KOPT-K1 (cell line): ENCODE results near the gene RAP1GAP2.
"Not testable (repeated sequence)": the region's sequence is repeated elsewhere in the genome, so short reads cannot be mapped to it uniquely, and the experiment has no call there.

Source experiments
- H3K27ac ChIP-seq: fragments of 200-600 bp; sonication (generic); 2 replicates; pipeline ENCODE4 v1.5.1; 2016; ENCODE audit warnings: antibody characterized with exemption, mild to moderate bottlenecking, low read depth, low read length; ENCODE audit not compliant: poor library complexity, severe bottlenecking
- H3K36me3 ChIP-seq: fragments of 200-600 bp; sonication (generic); 2 replicates; pipeline ENCODE4 v1.5.1; 2017; ENCODE audit warnings: antibody characterized with exemption, mild to moderate bottlenecking, low read length, moderate library complexity; ENCODE audit not compliant: insufficient read depth
- H3K9me3 ChIP-seq: fragments of 200-600 bp; sonication (generic); 2 replicates; pipeline ENCODE4 v1.5.1; 2017; ENCODE audit warnings: antibody characterized with exemption, low read length, mild to moderate bottlenecking; ENCODE audit not compliant: insufficient read depth, poor library complexity, severe bottlenecking

RAP1GAP2 gene

GRCh38 chr17:2972749-2973148, 176.5 kb downstream of the RAP1GAP2 start:
- no peaks in the 10 kb centered on the region for H3K9me3 ChIP-seq
- H3K36me3 ChIP-seq, result no peaks in the 10 kb centered on the region
- H3K27ac ChIP-seq, result no peak overlapping the region

GRCh38 chr17:2974347-2974746, 178.1 kb downstream of the RAP1GAP2 start:
- Histone ChIP-seq H3K27ac (no peak overlapping the region), H3K36me3 (no peaks in the 10 kb centered on the region), H3K9me3 (no peaks in the 10 kb centered on the region)

- Histone ChIP-seq H3K27ac (no peak overlapping the region), H3K9me3 (no peaks in the 10 kb centered on the region), H3K36me3 (no peaks in the 10 kb centered on the region)
Observed at GRCh38 chr17:2975469-2975958, 179.3 kb downstream of the RAP1GAP2 start.

- no peaks in the 10 kb centered on the region for H3K36me3 ChIP-seq
- H3K27ac ChIP-seq, result no peak overlapping the region
- H3K9me3 ChIP-seq, result no peaks in the 10 kb centered on the region
Observed at GRCh38 chr17:2977157-2977556, 180.9 kb downstream of the RAP1GAP2 start.

GRCh38 chr17:2978116-2978515, 181.9 kb downstream of the RAP1GAP2 start:
- Histone ChIP-seq H3K27ac (no peak overlapping the region), H3K9me3 (no peaks in the 10 kb centered on the region), H3K36me3 (no peaks in the 10 kb centered on the region)

GRCh38 chr17:2978991-2979390, 182.8 kb downstream of the RAP1GAP2 start:
- H3K9me3 ChIP-seq, result no peaks in the 10 kb centered on the region
- H3K27ac ChIP-seq, result no peak overlapping the region
- no peaks in the 10 kb centered on the region for H3K36me3 ChIP-seq

- Histone ChIP-seq H3K9me3 (no peaks in the 10 kb centered on the region), H3K27ac (no peak overlapping the region), H3K36me3 (no peaks in the 10 kb centered on the region)
Observed at GRCh38 chr17:2980211-2980903, 184.1 kb downstream of the RAP1GAP2 start.

- Histone ChIP-seq H3K27ac (no peak overlapping the region), H3K9me3 (no peaks in the 10 kb centered on the region), H3K36me3 (no peaks in the 10 kb centered on the region)
Observed at GRCh38 chr17:2980904-2981246, 184.6 kb downstream of the RAP1GAP2 start.

GRCh38 chr17:2981325-2981724, 185.1 kb downstream of the RAP1GAP2 start:
- H3K36me3 ChIP-seq, result no peaks in the 10 kb centered on the region
- H3K9me3 ChIP-seq, result no peaks in the 10 kb centered on the region
- H3K27ac ChIP-seq, result no peak overlapping the region

- H3K27ac ChIP-seq, result no peak overlapping the region
- no peaks in the 10 kb centered on the region for H3K36me3 ChIP-seq
- no peaks in the 10 kb centered on the region for H3K9me3 ChIP-seq
Observed at GRCh38 chr17:2982854-2983253, 186.6 kb downstream of the RAP1GAP2 start.

GRCh38 chr17:2983255-2983654, 187.0 kb downstream of the RAP1GAP2 start:
- Histone ChIP-seq H3K36me3 (no peaks in the 10 kb centered on the region), H3K9me3 (no peaks in the 10 kb centered on the region), H3K27ac (no peak overlapping the region)

GRCh38 chr17:2985318-2985717, 189.1 kb downstream of the RAP1GAP2 start:
- no peaks in the 10 kb centered on the region for H3K36me3 ChIP-seq
- H3K27ac ChIP-seq, result no peak overlapping the region
- no peaks in the 10 kb centered on the region for H3K9me3 ChIP-seq

GRCh38 chr17:2986925-2987324, 190.7 kb downstream of the RAP1GAP2 start:
- Histone ChIP-seq H3K9me3 (no peaks in the 10 kb centered on the region), H3K27ac (no peak overlapping the region), H3K36me3 (no peaks in the 10 kb centered on the region)

GRCh38 chr17:2989396-2989795, 193.2 kb downstream of the RAP1GAP2 start:
- not testable (repeated sequence) for H3K27ac ChIP-seq, H3K9me3 ChIP-seq, H3K36me3 ChIP-seq

GRCh38 chr17:2989855-2990254, 193.6 kb downstream of the RAP1GAP2 start:
- no peaks in the 10 kb centered on the region for H3K9me3 ChIP-seq
- no peak overlapping the region for H3K27ac ChIP-seq
- no peaks in the 10 kb centered on the region for H3K36me3 ChIP-seq

- H3K27ac ChIP-seq, result no peak overlapping the region
- no peaks in the 10 kb centered on the region for H3K9me3 ChIP-seq
- no peaks in the 10 kb centered on the region for H3K36me3 ChIP-seq
Observed at GRCh38 chr17:2990396-2990795, 194.2 kb downstream of the RAP1GAP2 start.
